ENCODE results near the gene NEDD4L.

DNA sequence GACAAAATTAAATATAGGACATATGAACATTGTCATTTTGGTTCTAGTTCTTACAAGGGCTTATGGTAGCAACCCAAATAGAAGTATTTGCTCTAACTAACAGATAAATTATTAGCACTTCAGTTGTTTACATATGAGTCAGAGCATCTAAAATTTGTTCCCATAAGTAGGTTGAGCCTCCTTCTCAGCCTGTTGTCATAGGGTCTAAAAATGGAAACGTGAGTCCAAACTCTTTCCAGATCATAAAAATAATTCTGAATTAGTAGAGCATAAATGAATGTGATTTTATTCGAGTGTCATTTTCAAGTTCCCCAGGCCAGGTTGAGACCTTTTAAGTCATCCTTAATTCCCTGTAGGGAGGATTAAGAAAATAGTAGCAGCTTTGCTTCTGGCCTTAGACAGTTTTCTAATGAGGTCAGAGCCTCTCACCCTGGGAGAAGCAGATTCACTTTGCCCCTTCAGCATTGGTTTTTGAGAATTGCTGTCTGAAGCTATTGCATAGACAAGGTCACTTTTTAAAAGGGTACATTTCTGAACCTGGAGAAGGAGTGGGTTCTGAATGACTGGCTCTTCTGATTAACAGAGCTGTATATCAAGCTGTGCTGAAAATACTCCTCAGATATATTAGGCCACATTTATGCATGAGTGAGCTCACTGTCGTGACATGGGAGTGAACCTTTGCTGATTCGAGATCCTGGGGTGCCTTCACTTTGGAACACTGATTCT, 164.3 kb downstream of the NEDD4L start:
- no peak for TF ChIP-seq POLR2AphosphoS5 (IDR thresholded peaks at IDR 0.05)
- TF ChIP-seq, protein P1, sequence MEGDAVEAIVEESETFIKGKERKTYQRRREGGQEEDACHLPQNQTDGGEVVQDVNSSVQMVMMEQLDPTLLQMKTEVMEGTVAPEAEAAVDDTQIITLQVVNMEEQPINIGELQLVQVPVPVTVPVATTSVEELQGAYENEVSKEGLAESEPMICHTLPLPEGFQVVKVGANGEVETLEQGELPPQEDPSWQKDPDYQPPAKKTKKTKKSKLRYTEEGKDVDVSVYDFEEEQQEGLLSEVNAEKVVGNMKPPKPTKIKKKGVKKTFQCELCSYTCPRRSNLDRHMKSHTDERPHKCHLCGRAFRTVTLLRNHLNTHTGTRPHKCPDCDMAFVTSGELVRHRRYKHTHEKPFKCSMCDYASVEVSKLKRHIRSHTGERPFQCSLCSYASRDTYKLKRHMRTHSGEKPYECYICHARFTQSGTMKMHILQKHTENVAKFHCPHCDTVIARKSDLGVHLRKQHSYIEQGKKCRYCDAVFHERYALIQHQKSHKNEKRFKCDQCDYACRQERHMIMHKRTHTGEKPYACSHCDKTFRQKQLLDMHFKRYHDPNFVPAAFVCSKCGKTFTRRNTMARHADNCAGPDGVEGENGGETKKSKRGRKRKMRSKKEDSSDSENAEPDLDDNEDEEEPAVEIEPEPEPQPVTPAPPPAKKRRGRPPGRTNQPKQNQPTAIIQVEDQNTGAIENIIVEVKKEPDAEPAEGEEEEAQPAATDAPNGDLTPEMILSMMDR (IDR thresholded peaks at IDR 0.05) = no peak
